T follicular helper cell (primary cell): ENCODE results near the gene ANXA6.
A peak's percentile ranks its signal among the peaks of the same experiment; 100 is the strongest.

Experiments
- DNase-seq: peaks from one replicate; pipeline ENCODE4 v3.0.0-alpha.2; 2020; ENCODE audit warnings: low read depth

ANXA6 gene

DNA sequence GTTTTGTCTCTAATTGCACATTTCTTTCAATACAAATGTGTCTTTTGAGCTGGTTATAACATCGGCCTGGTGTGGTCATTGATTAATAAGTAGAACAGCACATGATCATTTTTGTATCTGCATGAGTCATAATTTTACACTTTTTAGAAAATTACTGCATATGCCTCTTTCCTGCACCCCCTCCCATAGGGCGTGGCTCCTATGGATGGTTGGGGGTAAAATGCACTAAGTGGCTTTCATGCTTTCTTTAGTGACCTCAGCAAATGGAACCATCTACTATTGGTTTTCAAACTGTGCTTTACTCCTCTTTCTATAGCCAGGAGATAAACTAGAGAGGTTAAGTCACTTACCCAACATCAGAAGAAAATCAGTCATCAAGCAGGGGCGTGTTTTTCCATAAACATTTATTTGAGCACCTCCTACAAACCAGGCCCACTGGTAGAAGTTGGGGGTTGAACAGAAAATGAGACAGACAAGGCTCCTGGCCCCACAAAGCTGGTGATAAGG lies 3.8 kb downstream of the ANXA6 start:
- DNase-seq = no peak

DNA sequence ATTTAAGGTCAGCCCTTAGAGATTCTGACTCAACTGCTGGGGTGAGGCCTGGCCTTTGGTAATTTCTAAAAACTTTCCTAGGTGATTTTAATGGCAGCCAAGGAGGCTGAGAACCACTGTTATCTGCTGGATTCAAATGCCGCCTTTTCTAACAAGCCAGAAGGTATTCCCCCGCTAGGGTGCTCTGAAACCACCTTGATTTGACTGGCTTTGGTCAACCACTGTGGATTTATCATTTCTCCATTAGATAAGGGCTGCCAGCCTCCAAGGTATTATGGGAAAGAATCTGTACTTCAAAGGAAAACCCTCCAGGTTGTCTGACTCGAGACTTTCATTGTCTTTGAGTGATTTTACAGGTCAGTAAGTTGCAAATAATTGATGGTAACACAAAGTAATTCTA lies 4.3 kb downstream of the ANXA6 start:
- no peak for DNase-seq

DNA sequence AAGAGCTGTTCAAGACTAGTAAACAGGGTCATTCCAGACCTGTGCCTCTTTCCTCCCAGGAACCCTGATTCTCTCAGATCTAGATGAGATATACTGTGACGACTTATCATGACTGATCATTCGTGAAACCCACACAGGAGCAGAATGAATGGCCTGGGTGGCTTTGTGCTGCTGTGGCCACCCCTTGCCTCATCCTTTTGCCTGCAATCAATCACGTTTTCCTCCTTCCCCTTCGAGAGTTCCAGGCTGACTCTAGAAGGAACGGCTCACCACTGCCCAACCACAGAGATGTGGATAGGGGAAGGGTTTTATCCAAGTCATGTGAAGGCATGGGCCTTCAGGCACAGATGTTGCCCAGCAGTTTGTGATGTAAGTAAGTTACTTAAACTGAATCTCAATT lies 5.8 kb downstream of the ANXA6 start:
- no peak for DNase-seq

DNA sequence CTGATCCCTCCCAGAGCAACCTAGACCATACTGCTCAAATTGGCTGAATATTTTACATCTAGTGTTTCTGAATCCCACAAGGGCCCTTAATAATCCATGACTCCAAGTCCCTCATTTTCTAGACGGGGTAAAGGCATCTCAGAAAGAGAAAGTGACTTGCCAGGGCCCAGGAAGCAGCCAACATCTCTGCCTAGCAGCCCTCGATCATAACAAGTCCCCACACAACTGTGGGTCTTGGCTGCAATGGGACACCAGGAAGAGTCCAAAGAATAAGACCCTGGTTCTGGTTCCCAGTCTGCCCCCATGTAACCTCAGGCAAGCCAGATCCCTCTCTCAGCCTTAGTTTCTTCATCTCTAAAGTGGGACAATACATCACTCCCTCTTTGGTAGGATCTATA lies 6.3 kb downstream of the ANXA6 start:
- DNase-seq = no peak

GRCh38 chr5:151150471-151151262 lies 6.9 kb downstream of the ANXA6 start:
- peak; percentile 75 for DNase-seq

DNA sequence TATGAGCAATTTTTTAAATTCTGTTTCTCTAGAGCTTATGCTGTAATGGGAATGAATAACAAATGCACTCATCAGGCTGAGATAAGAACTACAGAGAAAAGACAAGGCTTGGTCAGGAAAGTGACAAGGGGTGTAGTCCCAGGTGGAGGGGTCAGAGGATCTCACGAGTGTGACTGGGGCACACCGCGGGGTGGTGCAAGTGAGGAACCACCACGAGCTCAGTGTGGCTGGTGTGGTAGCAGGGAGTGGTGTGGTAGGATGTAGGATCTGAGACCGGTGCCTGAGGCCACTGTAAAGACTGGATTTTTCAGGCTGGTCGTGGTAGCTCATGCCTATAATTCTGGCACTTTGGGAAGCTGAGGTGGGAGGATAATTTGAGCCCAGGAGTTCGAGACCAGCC lies 9.0 kb downstream of the ANXA6 start:
- no peak for DNase-seq

DNA sequence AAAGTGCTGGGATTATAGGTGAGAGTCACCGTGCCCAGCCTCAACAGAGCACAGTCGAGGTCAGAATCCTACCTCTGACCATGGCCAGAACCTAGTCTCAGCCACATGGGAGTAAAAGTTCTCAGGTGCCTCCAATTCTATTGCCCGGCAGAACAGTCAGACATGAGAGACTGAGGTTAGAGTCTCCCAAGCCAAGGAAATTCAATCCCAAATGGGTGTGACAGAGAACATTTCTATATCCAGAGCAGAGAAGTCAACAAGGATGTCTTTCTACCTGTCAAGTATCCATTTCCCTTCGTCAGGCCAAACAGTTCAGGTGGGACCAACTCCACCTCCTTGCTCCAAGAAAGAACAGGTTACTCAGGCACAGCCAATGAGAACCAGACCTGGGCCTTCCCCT lies 10.5 kb downstream of the ANXA6 start:
- no peak for DNase-seq

DNA sequence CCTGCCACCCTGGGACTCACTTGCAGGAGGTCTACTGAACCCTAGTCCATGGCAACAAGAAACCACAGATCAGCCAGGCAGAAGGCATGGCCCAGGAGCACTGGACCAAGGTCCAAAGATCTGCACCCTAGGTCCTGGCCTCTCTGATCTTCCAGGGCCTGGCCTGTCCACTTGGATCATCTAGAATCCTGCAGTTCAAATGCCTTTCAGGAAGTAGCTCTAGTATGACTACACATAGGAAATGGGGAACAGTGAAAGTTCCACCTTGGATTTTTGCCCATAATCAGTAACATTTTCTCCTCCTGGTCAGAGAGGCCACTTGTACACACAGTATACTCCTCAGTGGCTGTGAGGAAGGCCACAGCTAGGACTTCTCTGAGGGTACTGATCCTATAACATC lies 11.5 kb downstream of the ANXA6 start:
- no peak for DNase-seq

DNA sequence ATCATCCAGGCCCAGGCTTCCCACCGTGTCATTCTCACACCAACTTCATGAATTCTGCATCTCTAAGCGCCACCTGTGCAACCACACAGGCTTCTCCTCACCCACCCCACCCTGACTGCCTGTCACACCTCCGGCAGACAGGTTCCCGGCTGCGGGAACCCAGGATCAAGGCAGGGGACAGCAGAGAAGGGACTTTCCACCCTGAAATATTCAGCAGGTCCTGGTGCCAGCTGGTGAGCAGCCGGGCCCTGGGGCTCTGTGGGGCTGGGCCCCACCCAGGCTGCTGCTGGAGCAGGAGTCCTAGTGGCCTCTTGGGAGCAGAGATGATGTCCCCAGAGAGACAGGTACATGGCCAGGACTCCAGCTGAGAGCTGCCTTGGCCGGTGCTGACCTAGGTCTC lies 12.7 kb downstream of the ANXA6 start:
- DNase-seq = no peak

- DNase-seq = no peak
Measured at GRCh38 chr5:151144275-151144674, 13.3 kb downstream of the ANXA6 start.

DNA sequence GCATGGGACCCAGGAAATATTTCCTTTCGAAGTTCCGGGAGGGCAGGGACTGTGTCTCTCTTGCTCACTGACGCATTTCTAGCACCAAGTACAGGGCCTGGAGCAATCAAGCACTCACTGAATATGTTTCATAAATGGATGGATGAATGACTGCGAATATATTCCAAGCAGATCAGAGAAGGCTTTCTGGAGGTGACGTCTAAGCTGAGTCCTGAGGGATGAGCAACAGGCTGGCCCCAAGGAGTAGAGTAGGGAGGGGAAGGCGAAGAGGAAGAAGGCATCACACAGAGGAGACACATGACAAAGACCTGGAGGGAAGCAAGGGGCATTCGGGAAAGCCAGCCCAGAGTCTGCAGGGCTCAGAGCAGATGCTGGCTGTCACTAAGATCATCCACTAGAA lies 13.9 kb downstream of the ANXA6 start:
- no peak for DNase-seq

GRCh38 chr5:151142933-151143332 lies 14.6 kb downstream of the ANXA6 start:
- no peak for DNase-seq

- DNase-seq = peak; percentile 33
Measured at GRCh38 chr5:151141535-151141934, 16.0 kb downstream of the ANXA6 start.

- DNase-seq = no peak
Measured at GRCh38 chr5:151140686-151141459, 16.7 kb downstream of the ANXA6 start.

- DNase-seq = no peak
Measured at GRCh38 chr5:151139646-151140045, 17.9 kb downstream of the ANXA6 start.

- no peak for DNase-seq
Measured at GRCh38 chr5:151139015-151139414, 18.6 kb downstream of the ANXA6 start.

DNA sequence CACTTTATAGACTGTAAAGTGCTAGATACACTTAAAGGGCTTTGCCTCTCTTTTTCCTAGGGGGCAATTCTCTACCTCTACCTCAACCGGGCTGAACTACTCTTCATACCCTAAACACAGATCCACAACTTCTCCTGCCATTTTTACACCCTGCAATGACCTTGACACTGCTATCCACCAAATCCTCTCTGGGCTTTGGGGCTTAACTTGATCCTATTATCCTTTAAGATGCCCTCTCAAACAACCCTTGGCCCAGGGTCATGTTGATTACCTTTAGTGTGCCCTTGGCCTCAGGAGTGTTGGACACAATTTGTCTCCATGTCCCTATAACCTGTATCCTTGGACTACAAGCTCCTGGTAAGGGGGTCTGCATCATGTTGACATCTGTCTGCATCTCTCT lies 19.5 kb downstream of the ANXA6 start:
- no peak for DNase-seq

GRCh38 chr5:151137067-151137825 lies 20.3 kb downstream of the ANXA6 start:
- no peak for DNase-seq

GRCh38 chr5:151134228-151134627 lies 23.4 kb downstream of the ANXA6 start:
- no peak for DNase-seq

GRCh38 chr5:151132963-151133362 lies 24.6 kb downstream of the ANXA6 start:
- DNase-seq = no peak

DNA sequence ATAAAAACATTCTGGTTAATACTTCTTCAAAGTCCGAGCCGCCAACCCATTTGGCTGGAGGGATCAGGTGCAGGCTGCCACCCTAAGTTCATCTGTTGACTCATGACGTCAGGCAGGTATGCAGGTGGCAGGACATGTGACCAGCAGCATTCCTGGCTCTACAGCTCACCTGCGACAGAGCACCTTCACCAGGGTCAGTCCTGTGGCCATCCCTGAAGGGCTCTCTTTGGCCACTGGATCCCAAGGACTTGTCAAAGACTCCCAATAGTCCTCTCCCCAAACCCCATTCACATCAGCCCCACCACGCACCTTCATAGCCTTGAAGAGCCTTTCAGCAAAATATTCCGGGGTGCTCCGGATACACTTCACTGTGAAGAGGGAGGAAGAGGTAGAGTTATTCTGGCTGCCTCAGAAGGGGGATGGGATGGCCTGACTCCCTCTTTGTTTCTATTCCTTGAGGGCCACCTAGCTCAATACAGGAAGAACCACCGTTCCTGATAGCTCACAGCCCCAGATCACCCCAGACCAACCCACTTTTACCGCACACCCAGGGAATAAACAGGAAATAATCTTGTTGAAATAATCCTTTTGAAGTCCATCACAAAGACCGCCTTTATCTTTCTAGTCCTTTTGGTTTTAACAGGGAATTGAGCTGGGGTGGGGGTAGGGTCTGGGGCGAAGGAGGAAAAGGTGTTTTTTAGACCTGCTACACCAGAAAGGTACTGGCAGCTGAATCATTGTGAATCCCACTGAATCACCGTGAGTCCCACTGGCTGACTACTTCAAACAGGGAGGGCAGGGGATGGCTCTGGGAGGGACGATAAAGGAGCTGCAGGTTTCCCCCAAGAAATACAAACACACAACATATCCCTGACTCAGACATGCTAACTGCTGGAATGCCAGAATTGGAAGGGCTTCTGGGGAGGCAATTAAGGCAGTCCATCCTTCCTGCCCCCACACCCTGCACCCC lies 26.4 kb downstream of the ANXA6 start:
- DNase-seq = no peak
